Central memory CD8-positive, alpha-beta T cell (primary cell): ENCODE measurements around the gene G6PD.

Experiments used
- ATAC-seq: fragments of 150-1000 bp; cut with Tn5 transposase; replicated peaks from 2 replicates; pipeline ENCODE4 v1.10.0; 2022; ENCODE audit warnings: mild to moderate bottlenecking, moderate FRiP score, moderate number of reproducible peaks; ENCODE audit not compliant: poor library complexity, severe bottlenecking; ENCODE audit errors: extremely low read depth
- DNase-seq, 2 donors: peaks; one replicate each; pipeline ENCODE4 v3.0.0; 2021; ENCODE audit warnings: low spot score in 2 of 2
- H3K27ac Mint-ChIP-seq: one replicate; pipeline ENCODE4 v1.8.0; 2022; ENCODE audit warnings: low read depth, mild to moderate bottlenecking, moderate library complexity, mixed read lengths
- H3K27me3 Mint-ChIP-seq: one replicate; pipeline ENCODE4 v1.8.0; 2022; ENCODE audit warnings: mixed read lengths
- H3K36me3 Mint-ChIP-seq: one replicate; pipeline ENCODE4 v1.8.0; 2022; ENCODE audit warnings: mild to moderate bottlenecking, moderate library complexity, mixed read lengths; ENCODE audit not compliant: insufficient read depth
- H3K4me1 Mint-ChIP-seq: one replicate; pipeline ENCODE4 v1.8.0; 2022; ENCODE audit warnings: mixed read lengths
- H3K4me3 Mint-ChIP-seq: one replicate; pipeline ENCODE4 v1.8.0; 2022; ENCODE audit warnings: mild to moderate bottlenecking, moderate library complexity, mixed read lengths
- H3K9me3 Mint-ChIP-seq: one replicate; pipeline ENCODE4 v1.8.0; 2022; ENCODE audit warnings: mixed read lengths

Gene G6PD

GRCh38 chrX:154517101-154517781, 29.4 kb downstream of the G6PD start:
- Mint-ChIP-seq H3K27ac (no peak overlapping the region), H3K4me1 (peaks cover 14% of the 10 kb centered on the region), H3K4me3 (no peak overlapping the region), H3K9me3 (no peaks in the 10 kb centered on the region), H3K27me3 (no peaks in the 10 kb centered on the region), H3K36me3 (peaks cover 2% of the 10 kb centered on the region)
- no peak for DNase-seq
- no peak for ATAC-seq

- ATAC-seq: peak; percentile 55
- Mint-ChIP-seq H3K9me3 (no peaks in the 10 kb centered on the region), H3K4me1 (peaks cover 15% of the 10 kb centered on the region), H3K27me3 (no peaks in the 10 kb centered on the region), H3K36me3 (peaks cover 2% of the 10 kb centered on the region), H3K27ac (peak overlapping the region; percentile 74), H3K4me3 (peak overlapping the region; percentile 78)
- peak in 1 of 2 donors; percentile 9 for DNase-seq
Measured at GRCh38 chrX:154516656-154517100, 30.0 kb downstream of the G6PD start.

GRCh38 chrX:154515966-154516655, 30.5 kb downstream of the G6PD start, which contains the start of gene FAM3A:
Gene FAM3A (minus strand): TSS chrX:154516232. CDS start chrX:154515772, 460 bp downstream.
- ATAC-seq (peak; percentile 93), DNase-seq (peak; percentile 69 to 84)
- peak within 1 kb of the TSS; percentile 78 for H3K4me3 Mint-ChIP-seq
- peaks cover 2% of the 10 kb centered on the region for H3K36me3 Mint-ChIP-seq
- peak within 1 kb of the TSS; percentile 76 for H3K27ac Mint-ChIP-seq
- no peaks in the 10 kb centered on the region for H3K27me3 Mint-ChIP-seq
- H3K9me3 Mint-ChIP-seq: no peaks in the 10 kb centered on the region
- H3K4me1 Mint-ChIP-seq: peaks cover 21% of the 10 kb centered on the region

- Mint-ChIP-seq H3K4me1 (peaks cover 26% of the 10 kb centered on the region), H3K36me3 (peaks cover 2% of the 10 kb centered on the region), H3K4me3 (peak overlapping the region; percentile 78), H3K27ac (peak overlapping the region; percentile 76), H3K27me3 (no peaks in the 10 kb centered on the region), H3K9me3 (no peaks in the 10 kb centered on the region)
- ATAC-seq (no peak), DNase-seq (no peak)
Measured at GRCh38 chrX:154515090-154515965, 31.3 kb downstream of the G6PD start.

- peaks cover 2% of the 10 kb centered on the region for H3K36me3 Mint-ChIP-seq
- peaks cover 26% of the 10 kb centered on the region for H3K4me1 Mint-ChIP-seq
- ATAC-seq (no peak), DNase-seq (no peak)
- no peaks in the 10 kb centered on the region for H3K9me3 Mint-ChIP-seq
- no peaks in the 10 kb centered on the region for H3K27me3 Mint-ChIP-seq
- H3K4me3 Mint-ChIP-seq: peak overlapping the region; percentile 7
- no peak overlapping the region for H3K27ac Mint-ChIP-seq
Measured at GRCh38 chrX:154513716-154514115, 32.9 kb downstream of the G6PD start.

- Mint-ChIP-seq H3K4me3 (no peak overlapping the region), H3K4me1 (peaks cover 26% of the 10 kb centered on the region), H3K27me3 (no peaks in the 10 kb centered on the region), H3K36me3 (peaks cover 2% of the 10 kb centered on the region), H3K9me3 (no peaks in the 10 kb centered on the region), H3K27ac (no peak overlapping the region)
- no peak for ATAC-seq
- no peak for DNase-seq
Measured at GRCh38 chrX:154512879-154513553, 33.6 kb downstream of the G6PD start.

GRCh38 chrX:154511761-154512160, 34.9 kb downstream of the G6PD start:
- DNase-seq (no peak), ATAC-seq (no peak)
- H3K36me3 Mint-ChIP-seq: peaks cover 5% of the 10 kb centered on the region
- H3K4me1 Mint-ChIP-seq: peaks cover 26% of the 10 kb centered on the region
- no peak overlapping the region for H3K4me3 Mint-ChIP-seq
- H3K9me3 Mint-ChIP-seq: no peaks in the 10 kb centered on the region
- no peaks in the 10 kb centered on the region for H3K27me3 Mint-ChIP-seq
- no peak overlapping the region for H3K27ac Mint-ChIP-seq

GRCh38 chrX:154509455-154509854, 37.2 kb downstream of the G6PD start:
- Mint-ChIP-seq H3K27me3 (no peaks in the 10 kb centered on the region), H3K9me3 (no peaks in the 10 kb centered on the region), H3K4me1 (peaks cover 20% of the 10 kb centered on the region), H3K27ac (no peak overlapping the region), H3K36me3 (peaks cover 9% of the 10 kb centered on the region), H3K4me3 (no peak overlapping the region)
- ATAC-seq (no peak), DNase-seq (no peak)

GRCh38 chrX:154508384-154508745, 38.3 kb downstream of the G6PD start:
- no peak for ATAC-seq
- no peaks in the 10 kb centered on the region for H3K27me3 Mint-ChIP-seq
- no peak overlapping the region for H3K27ac Mint-ChIP-seq
- H3K9me3 Mint-ChIP-seq: no peaks in the 10 kb centered on the region
- no peak overlapping the region for H3K4me3 Mint-ChIP-seq
- DNase-seq: no peak
- peaks cover 13% of the 10 kb centered on the region for H3K4me1 Mint-ChIP-seq
- peaks cover 8% of the 10 kb centered on the region for H3K36me3 Mint-ChIP-seq

GRCh38 chrX:154507673-154508383, 38.8 kb downstream of the G6PD start:
- Mint-ChIP-seq H3K27me3 (no peaks in the 10 kb centered on the region), H3K4me3 (no peak overlapping the region), H3K9me3 (no peaks in the 10 kb centered on the region), H3K4me1 (peaks cover 12% of the 10 kb centered on the region), H3K36me3 (peaks cover 8% of the 10 kb centered on the region), H3K27ac (no peak overlapping the region)
- DNase-seq: no peak
- no peak for ATAC-seq

- no peaks in the 10 kb centered on the region for H3K27me3 Mint-ChIP-seq
- DNase-seq (no peak), ATAC-seq (no peak)
- peaks cover 11% of the 10 kb centered on the region for H3K4me1 Mint-ChIP-seq
- H3K36me3 Mint-ChIP-seq: peaks cover 8% of the 10 kb centered on the region
- no peak overlapping the region for H3K4me3 Mint-ChIP-seq
- no peak overlapping the region for H3K27ac Mint-ChIP-seq
- no peaks in the 10 kb centered on the region for H3K9me3 Mint-ChIP-seq
Measured at GRCh38 chrX:154506483-154507332, 39.9 kb downstream of the G6PD start.
